ENCODE measurements around the gene PXMP2. TPM values are rescaled to one million over a fixed set of nuclear protein-coding genes. Genes with fewer than 3 reads are reported as not detected.

PXMP2 gene
- total RNA-seq, 1 experiment from 2014 or later: 17.8 TPM

DNA sequence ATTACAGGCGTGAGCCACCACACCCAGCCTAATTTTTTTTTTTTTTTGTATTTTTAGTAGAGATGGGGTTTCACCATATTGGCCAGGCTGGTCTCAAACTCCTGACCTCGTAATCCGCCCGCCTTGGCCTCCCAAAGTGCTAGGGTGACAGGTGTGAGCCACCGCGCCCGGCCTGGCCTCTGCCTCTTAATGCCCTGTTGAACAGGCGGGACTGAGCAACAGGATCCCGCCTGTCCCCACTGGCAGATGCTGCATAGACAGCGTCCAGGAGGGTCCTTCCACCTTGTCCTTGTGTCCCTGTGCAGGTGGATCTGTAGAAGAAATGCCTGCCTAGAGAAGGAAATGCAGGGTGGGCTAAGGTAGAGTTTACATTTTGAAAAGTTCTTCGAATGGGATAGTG, 29.0 kb downstream of the PXMP2 start:
- H4K20me1 ChIP-seq (ENCODE audit: control insufficient read depth, insufficient read depth, insufficient read length): no peaks in the 10 kb centered on the region

More for the DNA sequence above, 29.0 kb downstream of the PXMP2 start:
- H3K27ac ChIP-seq (ENCODE audit: insufficient read length, low read depth, low read length): no peak overlapping the region
- Mint-ChIP-seq H3K9me3 (no peaks in the 10 kb centered on the region), H3K4me1 (peaks cover 2 to 5% of the 10 kb centered on the region in 2 experiments; a peak in 2 of 4 replicates), H3K4me3 (no peak overlapping the region), H3K27me3 (ENCODE audit: low read depth) (no peaks in the 10 kb centered on the region), H3K27ac (no peak overlapping the region), H3K36me3 (ENCODE audit: insufficient read depth in 1 of 3, low read depth in 3 of 3) (peaks cover 30 to 68% (median 63%) of the 10 kb centered on the region in 3 experiments; a peak in 6 of 7 replicates)
- no peak overlapping the region for H3K23ac ChIP-seq (ENCODE audit: insufficient read length, low read depth, low read length)
- H2AK5ac ChIP-seq (ENCODE audit: insufficient read length, low read length): no peak overlapping the region
- H4K5ac ChIP-seq (ENCODE audit: insufficient read length, low read depth, low read length): no peak overlapping the region
- H2BK20ac ChIP-seq (ENCODE audit: low read depth, low read length, poor library complexity, severe bottlenecking): no peak overlapping the region
- H2BK12ac ChIP-seq (ENCODE audit: insufficient read length, low read depth, low read length): no peak overlapping the region
- H2AFZ ChIP-seq (ENCODE audit: low read length): no peak overlapping the region
- no peak overlapping the region for H3K14ac ChIP-seq (ENCODE audit: insufficient read depth, low read length)
- H3K4ac ChIP-seq (ENCODE audit: low read depth, low read length): no peak overlapping the region
- no peak overlapping the region for H3K4me2 ChIP-seq (ENCODE audit: insufficient read depth, insufficient read length, low read length)
- H3K9ac ChIP-seq (ENCODE audit: extremely low read depth, insufficient read length, low read length): no peak overlapping the region
- no peaks in the 10 kb centered on the region for H3K27me3 ChIP-seq (ENCODE audit: insufficient read depth, low read length)
- no peak overlapping the region for H2BK15ac ChIP-seq (ENCODE audit: low read depth, low read length)
- no peaks in the 10 kb centered on the region for H3K9me3 ChIP-seq (ENCODE audit: control insufficient read depth, low read depth, low read length)
- no peak overlapping the region for H3K18ac ChIP-seq (ENCODE audit: insufficient read length, low read depth, low read length)
- H3K23me2 ChIP-seq (ENCODE audit: insufficient read length, low read depth, low read length, poor library complexity, severe bottlenecking): peaks cover 2% of the 10 kb centered on the region
- H3K79me1 ChIP-seq (ENCODE audit: insufficient read depth, low read depth, low read length, poor library complexity, severe bottlenecking): peaks cover 6% of the 10 kb centered on the region
- H2BK5ac ChIP-seq (ENCODE audit: insufficient read length, low read length): no peak overlapping the region
- no peaks in the 10 kb centered on the region for H3K4me1 ChIP-seq (ENCODE audit: insufficient read depth, low read length)
- TF ChIP-seq CTCF (conservative IDR thresholded peaks at IDR 0.05): no peak
- H2BK120ac ChIP-seq (ENCODE audit: low read depth, low read length, poor library complexity, severe bottlenecking): no peak overlapping the region
- no peak for DNase-seq
- no peak overlapping the region for H4K91ac ChIP-seq (ENCODE audit: insufficient read length, low read depth, low read length)
- no peak overlapping the region for H4K8ac ChIP-seq (replicated peaks; ENCODE audit: insufficient read length, low read depth, low read length)
- no peak overlapping the region for H3K56ac ChIP-seq (ENCODE audit: insufficient read length, low read depth, low read length)
- H3K79me2 ChIP-seq (ENCODE audit: insufficient read depth, low read length): peaks cover 14% of the 10 kb centered on the region; the same call in 1 of the 2 replicates
- no CpG with 5 or more reads among the region's 11 CpGs for WGBS (ENCODE audit: extremely low coverage, insufficient read length, low lambda C conversion rate)
- no peak overlapping the region for H3T11ph ChIP-seq (ENCODE audit: low read length)

Data from H9 (cell line).